ENCODE data around the gene EPN2. TPM values are rescaled to one million over a fixed set of nuclear protein-coding genes. Genes with fewer than 3 reads are reported as not detected.

The EPN2 gene
- total RNA-seq, 2 donors from 2014 or later, result 28.8 to 67.7 TPM

GRCh38 chr17:19325542-19325941 lies 88.4 kb downstream of the EPN2 start:
- TF ChIP-seq CTCF (IDR thresholded peaks at IDR 0.05) (no peak), POLR2A (IDR thresholded peaks at IDR 0.05) (no peak), POLR2AphosphoS5 (IDR thresholded peaks at IDR 0.05) (no peak)
- intact Hi-C loops (cut with DNase I), result no loop called here
- H3K4me3 ChIP-seq, result no peak overlapping the region
- DNase-seq (ENCODE audit: low spot score), result no peak
- no peaks in the 10 kb centered on the region for H3K27me3 ChIP-seq (replicated peaks; ENCODE audit: insufficient read depth)
- H3K36me3 ChIP-seq, result no peaks in the 10 kb centered on the region
- H3K4me1 ChIP-seq (replicated peaks), result no peaks in the 10 kb centered on the region
- no peak overlapping the region for H3K27ac ChIP-seq
- no peaks in the 10 kb centered on the region for H3K9me3 ChIP-seq

GRCh38 chr17:19327031-19327783 lies 90.0 kb downstream of the EPN2 start:
- Histone ChIP-seq H3K4me1 (replicated peaks) (no peaks in the 10 kb centered on the region), H3K4me3 (no peak overlapping the region), H3K9me3 (no peaks in the 10 kb centered on the region), H3K27me3 (replicated peaks; ENCODE audit: insufficient read depth) (no peaks in the 10 kb centered on the region), H3K27ac (no peak overlapping the region), H3K36me3 (no peaks in the 10 kb centered on the region)
- WGBS, result 77% methylated on average over 14 of the region's 14 CpGs
- intact Hi-C loops (cut with DNase I), result no loop called here
- no peak for DNase-seq (ENCODE audit: low spot score)
- no peak for TF ChIP-seq POLR2AphosphoS5 (IDR thresholded peaks at IDR 0.05)
- TF ChIP-seq POLR2A (IDR thresholded peaks at IDR 0.05), result no peak
- no peak for TF ChIP-seq CTCF (IDR thresholded peaks at IDR 0.05)

GRCh38 chr17:19328441-19329061 lies 91.4 kb downstream of the EPN2 start:
- intact Hi-C loops (cut with DNase I), result no loop called here
- H3K9me3 ChIP-seq, result no peaks in the 10 kb centered on the region
- TF ChIP-seq POLR2AphosphoS5 (IDR thresholded peaks at IDR 0.05) (no peak), POLR2A (IDR thresholded peaks at IDR 0.05) (no peak), CTCF (IDR thresholded peaks at IDR 0.05) (no peak)
- no peak overlapping the region for H3K4me3 ChIP-seq
- H3K36me3 ChIP-seq, result no peaks in the 10 kb centered on the region
- no peak overlapping the region for H3K27ac ChIP-seq
- DNase-seq (ENCODE audit: low spot score), result no peak
- no peaks in the 10 kb centered on the region for H3K4me1 ChIP-seq (replicated peaks)
- H3K27me3 ChIP-seq (replicated peaks; ENCODE audit: insufficient read depth), result no peaks in the 10 kb centered on the region
- WGBS, result 96% methylated on average over 10 of the region's 10 CpGs

- Histone ChIP-seq H3K27ac (no peak overlapping the region), H3K4me3 (no peak overlapping the region), H3K4me1 (replicated peaks) (no peaks in the 10 kb centered on the region), H3K27me3 (replicated peaks; ENCODE audit: insufficient read depth) (no peaks in the 10 kb centered on the region), H3K36me3 (no peaks in the 10 kb centered on the region), H3K9me3 (no peaks in the 10 kb centered on the region)
- no peak for TF ChIP-seq POLR2AphosphoS5 (IDR thresholded peaks at IDR 0.05)
- no peak for TF ChIP-seq CTCF (IDR thresholded peaks at IDR 0.05)
- no peak for TF ChIP-seq POLR2A (IDR thresholded peaks at IDR 0.05)
- 100% methylated on average over 2 of the region's 2 CpGs for WGBS
- intact Hi-C loops (cut with DNase I), result no loop called here
- DNase-seq (ENCODE audit: low spot score), result no peak
Observed at GRCh38 chr17:19329136-19329535, 92.0 kb downstream of the EPN2 start.

- Histone ChIP-seq H3K27me3 (replicated peaks; ENCODE audit: insufficient read depth) (no peaks in the 10 kb centered on the region), H3K9me3 (no peaks in the 10 kb centered on the region), H3K36me3 (no peaks in the 10 kb centered on the region), H3K27ac (no peak overlapping the region), H3K4me1 (replicated peaks) (no peaks in the 10 kb centered on the region), H3K4me3 (no peak overlapping the region)
- WGBS, result 95% methylated on average over 2 of the region's 2 CpGs
- no peak for TF ChIP-seq POLR2AphosphoS5 (IDR thresholded peaks at IDR 0.05)
- TF ChIP-seq POLR2A (IDR thresholded peaks at IDR 0.05), result no peak
- no peak for TF ChIP-seq CTCF (IDR thresholded peaks at IDR 0.05)
- DNase-seq (ENCODE audit: low spot score), result no peak
- intact Hi-C loops (cut with DNase I), result no loop called here
Observed at GRCh38 chr17:19329839-19330238, 92.7 kb downstream of the EPN2 start.
